HG02763 (cell line): ENCODE results near the gene APOOL.
"Not testable (repeated sequence)": the region's sequence is repeated elsewhere in the genome, so short reads cannot be mapped to it uniquely, and the experiment has no call there.

Experiments used
- ATAC-seq: cut with Tn5 transposase; IDR thresholded peaks from one replicate; pipeline ENCODE4 v1.9.1; 2021; ENCODE audit warnings: mild to moderate bottlenecking, moderate library complexity; ENCODE audit not compliant: unreplicated experiment

Gene APOOL

GRCh38 chrX:85003655-85004244 is at the start of gene APOOL:
TSS of gene APOOL (plus strand) at chrX:85003877. CDS start at chrX:85003913, 36 bp downstream.
- peak; percentile 96 for ATAC-seq

- no peak for ATAC-seq
Measured at GRCh38 chrX:84956304-84956703, 47.4 kb upstream of the APOOL start.

GRCh38 chrX:84974803-84975202 is 28.9 kb upstream of the APOOL start:
- no peak for ATAC-seq

GRCh38 chrX:84991739-84992138 is 11.9 kb upstream of the APOOL start:
- not testable (repeated sequence) for ATAC-seq

GRCh38 chrX:84993150-84993549 is 10.5 kb upstream of the APOOL start:
- no peak for ATAC-seq

- ATAC-seq: no peak
Measured at GRCh38 chrX:85001344-85001743, 2.3 kb upstream of the APOOL start.

- ATAC-seq: no peak
Measured at GRCh38 chrX:85004255-85004654, 578 bp downstream of the APOOL start.

GRCh38 chrX:85012098-85012497 is 8.4 kb downstream of the APOOL start:
- no peak for ATAC-seq

- ATAC-seq: not testable (repeated sequence)
Measured at GRCh38 chrX:85015351-85015750, 11.7 kb downstream of the APOOL start.

GRCh38 chrX:85017721-85018120 is 14.0 kb downstream of the APOOL start:
- no peak for ATAC-seq

- ATAC-seq: no peak
Measured at GRCh38 chrX:85018471-85018870, 14.8 kb downstream of the APOOL start.

GRCh38 chrX:85020216-85020615 is 16.5 kb downstream of the APOOL start:
- ATAC-seq: no peak

- ATAC-seq: no peak
Measured at GRCh38 chrX:85024044-85024443, 20.4 kb downstream of the APOOL start.

- no peak for ATAC-seq
Measured at GRCh38 chrX:85024562-85024961, 20.9 kb downstream of the APOOL start.

- no peak for ATAC-seq
Measured at GRCh38 chrX:85026170-85026569, 22.5 kb downstream of the APOOL start.

- no peak for ATAC-seq
Measured at GRCh38 chrX:85029043-85029442, 25.4 kb downstream of the APOOL start.

- ATAC-seq: no peak
Measured at GRCh38 chrX:85031505-85031904, 27.8 kb downstream of the APOOL start.

GRCh38 chrX:85037114-85037513 is 33.4 kb downstream of the APOOL start:
- ATAC-seq: no peak

GRCh38 chrX:85051627-85052026 is 48.0 kb downstream of the APOOL start:
- no peak for ATAC-seq

- ATAC-seq: no peak
Measured at GRCh38 chrX:85052205-85052604, 48.5 kb downstream of the APOOL start.

GRCh38 chrX:85052636-85053343 is 49.1 kb downstream of the APOOL start:
- no peak for ATAC-seq

GRCh38 chrX:85065512-85066198 is 62.0 kb downstream of the APOOL start:
- ATAC-seq: no peak
